Measurements from ENCODE around the gene INSIG1. TPM values are rescaled to one million over a fixed set of nuclear protein-coding genes. Genes with fewer than 3 reads are reported as not detected.
A peak's percentile ranks its signal among the peaks of the same experiment; 100 is the strongest.

Gene INSIG1
- 6.4 and 6.6 TPM in 2 replicates for polyA plus RNA-seq (2012; rRNA removed)
- polyA plus RNA-seq (2012; cell fraction: cytosol; rRNA removed): 7.3 and 7.9 TPM in 2 replicates
- 5.3 and 6.0 TPM in 2 replicates for polyA plus RNA-seq (2012; cell fraction: nucleus; rRNA removed)

DNA sequence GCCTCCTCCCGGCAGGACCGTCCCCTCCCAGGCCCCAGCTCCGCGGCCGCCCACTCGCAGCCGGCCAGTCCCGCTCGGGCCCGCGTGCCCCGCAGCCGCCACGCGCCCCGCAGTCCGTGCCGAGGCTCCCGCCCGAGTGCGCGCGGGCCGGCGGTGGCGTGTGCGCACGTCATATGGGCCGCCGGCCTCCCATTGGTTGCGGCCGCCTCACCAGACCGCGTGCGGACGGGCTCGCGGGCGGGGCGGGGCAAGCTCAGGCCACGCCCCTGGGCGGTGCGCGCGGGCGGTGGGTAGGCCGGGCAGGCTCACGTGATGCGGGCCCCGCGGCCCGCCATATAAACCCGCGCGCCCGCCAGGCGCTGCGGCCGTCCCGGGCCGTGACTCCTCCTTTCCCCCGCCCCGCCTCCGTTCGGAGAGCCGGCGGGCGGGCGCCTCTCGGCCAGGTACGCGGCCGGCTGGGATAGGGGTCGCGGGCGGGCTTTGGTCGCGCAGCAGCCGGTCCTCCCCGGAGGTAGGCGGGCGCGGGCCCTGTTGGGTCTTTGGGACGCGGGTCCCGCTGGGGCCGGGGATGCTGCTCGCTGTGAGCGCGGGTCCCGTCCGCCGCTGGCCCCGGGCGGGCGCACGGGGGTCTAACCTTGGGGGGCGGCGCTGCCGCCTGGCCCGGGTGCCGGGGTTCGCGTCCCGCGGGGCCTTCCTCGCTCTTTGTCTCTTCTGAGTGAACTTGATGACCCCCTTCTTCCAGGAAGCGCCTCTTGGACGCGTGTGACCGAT lies at the start of gene INSIG1:
Gene INSIG1 (plus strand): TSS at position 362 of the 771 bp plus-strand sequence. CDS start 408 bp downstream, at position 770.
- ChIA-PET CTCF (interaction anchor here (1.1 to 4.7 kb wide), 11 partner anchors 8 to 383 kb away, joined by 3 to 38 read pairs (median 5); no protein-coding TSS in a partner anchor), POLR2A (interaction anchor here (0.8 to 1.1 kb wide), 2 partner anchors 69 to 294 kb away, joined by 3 to 4 read pairs; partner anchors contain the start of gene PAXIP1)
- Histone ChIP-seq H3K4me2 (peak within 1 kb of the TSS; percentile 98), H3K9me2 (no peaks in the 10 kb centered on the region), H3K4me3 (ENCODE audit: low read depth in 2 of 2, low read length in 1 of 2) (peak within 1 kb of the TSS; percentile 87 to 99), H3K9ac (peak within 1 kb of the TSS; percentile 77), H4K20me1 (ENCODE audit: insufficient read depth) (peaks cover 13% of the 10 kb centered on the region; the same call in 1 of the 2 replicates), H3K79me2 (ENCODE audit: insufficient read depth) (peaks cover 14% of the 10 kb centered on the region), H2AFZ (ENCODE audit: low read depth) (peak within 1 kb of the TSS; percentile 83), H3F3A (replicated peaks; ENCODE audit: insufficient read depth) (peaks cover 8% of the 10 kb centered on the region), H3K4me1 (ENCODE audit: control insufficient read depth in 1 of 2, insufficient read depth in 2 of 2, low read depth in 1 of 2, low read length in 1 of 2) (peaks cover 12 to 36% of the 10 kb centered on the region in 2 experiments), H3K9me3 (no peaks in the 10 kb centered on the region), H3K27me3 (ENCODE audit: insufficient read depth) (no peaks in the 10 kb centered on the region), H3K27ac (ENCODE audit: low read depth in 2 of 2, low read length in 1 of 2) (peak within 1 kb of the TSS; percentile 51 to 89), H3K36me3 (replicated peaks in 1 of 2; ENCODE audit: control insufficient read depth in 1 of 2, insufficient read depth in 2 of 2, low read length in 1 of 2) (peaks cover 3 to 21% of the 10 kb centered on the region in 2 experiments)
- 0% methylated on average over 7 of the region's 111 CpGs for WGBS (ENCODE audit: low lambda C conversion rate)
- DNase-seq: peak; percentile 100
- TF ChIP-seq, protein P1, sequence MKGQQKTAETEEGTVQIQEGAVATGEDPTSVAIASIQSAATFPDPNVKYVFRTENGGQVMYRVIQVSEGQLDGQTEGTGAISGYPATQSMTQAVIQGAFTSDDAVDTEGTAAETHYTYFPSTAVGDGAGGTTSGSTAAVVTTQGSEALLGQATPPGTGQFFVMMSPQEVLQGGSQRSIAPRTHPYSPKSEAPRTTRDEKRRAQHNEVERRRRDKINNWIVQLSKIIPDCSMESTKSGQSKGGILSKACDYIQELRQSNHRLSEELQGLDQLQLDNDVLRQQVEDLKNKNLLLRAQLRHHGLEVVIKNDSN (IDR thresholded peaks at IDR 0.05; ENCODE audit: borderline replicate concordance, low read depth): peak; percentile 90
- TF ChIP-seq MXI1 (IDR thresholded peaks at IDR 0.05; ENCODE audit: low read depth, low read length): peak; percentile 77
- TF ChIP-seq, protein P2, sequence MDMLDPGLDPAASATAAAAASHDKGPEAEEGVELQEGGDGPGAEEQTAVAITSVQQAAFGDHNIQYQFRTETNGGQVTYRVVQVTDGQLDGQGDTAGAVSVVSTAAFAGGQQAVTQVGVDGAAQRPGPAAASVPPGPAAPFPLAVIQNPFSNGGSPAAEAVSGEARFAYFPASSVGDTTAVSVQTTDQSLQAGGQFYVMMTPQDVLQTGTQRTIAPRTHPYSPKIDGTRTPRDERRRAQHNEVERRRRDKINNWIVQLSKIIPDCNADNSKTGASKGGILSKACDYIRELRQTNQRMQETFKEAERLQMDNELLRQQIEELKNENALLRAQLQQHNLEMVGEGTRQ (IDR thresholded peaks at IDR 0.05; ENCODE audit: borderline replicate concordance, low read depth, low read length): peak; percentile 91
- no peak for TF ChIP-seq GATA2 (CRISPR knock-in tag; IDR thresholded peaks at IDR 0.05)
- TF ChIP-seq NRF1 (IDR thresholded peaks at IDR 0.05; ENCODE audit: low read depth, low read length): peak; percentile 65
- TF ChIP-seq SMC3 (IDR thresholded peaks at IDR 0.05; ENCODE audit: low read depth, low read length): 0 out of 2 replicates have a peak, but pooled peaks have one; percentile 9
- TF ChIP-seq RFX5 (IDR thresholded peaks at IDR 0.05; ENCODE audit: low read length): peak; percentile 88
- TF ChIP-seq POLR2AphosphoS5 (IDR thresholded peaks at IDR 0.05; ENCODE audit: low read depth, low read length): peak; percentile 32
- TF ChIP-seq, protein P3, sequence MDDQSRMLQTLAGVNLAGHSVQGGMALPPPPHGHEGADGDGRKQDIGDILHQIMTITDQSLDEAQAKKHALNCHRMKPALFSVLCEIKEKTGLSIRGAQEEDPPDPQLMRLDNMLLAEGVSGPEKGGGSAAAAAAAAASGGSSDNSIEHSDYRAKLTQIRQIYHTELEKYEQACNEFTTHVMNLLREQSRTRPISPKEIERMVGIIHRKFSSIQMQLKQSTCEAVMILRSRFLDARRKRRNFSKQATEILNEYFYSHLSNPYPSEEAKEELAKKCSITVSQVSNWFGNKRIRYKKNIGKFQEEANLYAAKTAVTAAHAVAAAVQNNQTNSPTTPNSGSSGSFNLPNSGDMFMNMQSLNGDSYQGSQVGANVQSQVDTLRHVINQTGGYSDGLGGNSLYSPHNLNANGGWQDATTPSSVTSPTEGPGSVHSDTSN (IDR thresholded peaks at IDR 0.05): no peak
- TF ChIP-seq, protein P4, sequence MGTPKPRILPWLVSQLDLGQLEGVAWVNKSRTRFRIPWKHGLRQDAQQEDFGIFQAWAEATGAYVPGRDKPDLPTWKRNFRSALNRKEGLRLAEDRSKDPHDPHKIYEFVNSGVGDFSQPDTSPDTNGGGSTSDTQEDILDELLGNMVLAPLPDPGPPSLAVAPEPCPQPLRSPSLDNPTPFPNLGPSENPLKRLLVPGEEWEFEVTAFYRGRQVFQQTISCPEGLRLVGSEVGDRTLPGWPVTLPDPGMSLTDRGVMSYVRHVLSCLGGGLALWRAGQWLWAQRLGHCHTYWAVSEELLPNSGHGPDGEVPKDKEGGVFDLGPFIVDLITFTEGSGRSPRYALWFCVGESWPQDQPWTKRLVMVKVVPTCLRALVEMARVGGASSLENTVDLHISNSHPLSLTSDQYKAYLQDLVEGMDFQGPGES (IDR thresholded peaks at IDR 0.05; ENCODE audit: low read depth, low read length): peak; percentile 31; the same call in 1 of the 2 replicates
- TF ChIP-seq, protein P5, sequence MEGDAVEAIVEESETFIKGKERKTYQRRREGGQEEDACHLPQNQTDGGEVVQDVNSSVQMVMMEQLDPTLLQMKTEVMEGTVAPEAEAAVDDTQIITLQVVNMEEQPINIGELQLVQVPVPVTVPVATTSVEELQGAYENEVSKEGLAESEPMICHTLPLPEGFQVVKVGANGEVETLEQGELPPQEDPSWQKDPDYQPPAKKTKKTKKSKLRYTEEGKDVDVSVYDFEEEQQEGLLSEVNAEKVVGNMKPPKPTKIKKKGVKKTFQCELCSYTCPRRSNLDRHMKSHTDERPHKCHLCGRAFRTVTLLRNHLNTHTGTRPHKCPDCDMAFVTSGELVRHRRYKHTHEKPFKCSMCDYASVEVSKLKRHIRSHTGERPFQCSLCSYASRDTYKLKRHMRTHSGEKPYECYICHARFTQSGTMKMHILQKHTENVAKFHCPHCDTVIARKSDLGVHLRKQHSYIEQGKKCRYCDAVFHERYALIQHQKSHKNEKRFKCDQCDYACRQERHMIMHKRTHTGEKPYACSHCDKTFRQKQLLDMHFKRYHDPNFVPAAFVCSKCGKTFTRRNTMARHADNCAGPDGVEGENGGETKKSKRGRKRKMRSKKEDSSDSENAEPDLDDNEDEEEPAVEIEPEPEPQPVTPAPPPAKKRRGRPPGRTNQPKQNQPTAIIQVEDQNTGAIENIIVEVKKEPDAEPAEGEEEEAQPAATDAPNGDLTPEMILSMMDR (IDR thresholded peaks at IDR 0.05): 0 out of 2 replicates have a peak, but pooled peaks have one; percentile 10
- TF ChIP-seq SIN3A (IDR thresholded peaks at IDR 0.05; ENCODE audit: borderline replicate concordance, low read depth, low read length): no peak; the same call in 1 of the 2 replicates
- TF ChIP-seq, protein P6, sequence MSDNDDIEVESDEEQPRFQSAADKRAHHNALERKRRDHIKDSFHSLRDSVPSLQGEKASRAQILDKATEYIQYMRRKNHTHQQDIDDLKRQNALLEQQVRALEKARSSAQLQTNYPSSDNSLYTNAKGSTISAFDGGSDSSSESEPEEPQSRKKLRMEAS (IDR thresholded peaks at IDR 0.05; ENCODE audit: low read depth): peak; percentile 21; the same call in 1 of the 2 replicates

Measured in SK-N-SH (cell line).